Liver (tissue), 9 donors: Measurements from ENCODE around the gene PPARA. TPM values are rescaled to one million over a fixed set of nuclear protein-coding genes. Genes with fewer than 3 reads are reported as not detected.

Experiments
- DNase-seq: peaks from one replicate; pipeline ENCODE4 v3.0.0-alpha.2; 2017; ENCODE audit warnings: low spot score
- H3K27ac ChIP-seq, 2 donors: one replicate each; pipeline ENCODE4 v1.7.0; 2013; ENCODE audit warnings: inconsistent platforms in 2 of 2, low read length in 2 of 2, control low read depth in 1 of 2, low read depth in 1 of 2, mild to moderate bottlenecking in 1 of 2
- H3K27me3 ChIP-seq, 4 donors: one replicate each; pipeline versions ENCODE4 v1.6.1 to v1.7.0; 2013; ENCODE audit warnings: low read length in 3 of 4, inconsistent platforms in 1 of 4, mild to moderate bottlenecking in 1 of 4, moderate library complexity in 1 of 4; ENCODE audit not compliant: control insufficient read depth in 4 of 4, insufficient read depth in 4 of 4
- H3K36me3 ChIP-seq, 4 donors: one replicate each; pipeline versions ENCODE4 v1.6.1 to v1.7.0; 2013; ENCODE audit warnings: low read length in 3 of 4, mild to moderate bottlenecking in 3 of 4, low read depth in 1 of 4, moderate library complexity in 1 of 4; ENCODE audit not compliant: control insufficient read depth in 4 of 4, insufficient read depth in 3 of 4
- H3K4me1 ChIP-seq, 4 donors: one replicate each; pipeline versions ENCODE4 v1.6.1 to v1.7.0; 2013; ENCODE audit warnings: low read length in 3 of 4, mild to moderate bottlenecking in 3 of 4, moderate library complexity in 1 of 4; ENCODE audit not compliant: control insufficient read depth in 4 of 4, insufficient read depth in 4 of 4
- H3K4me3 ChIP-seq, 3 donors: one replicate each; pipeline versions ENCODE4 v1.6.1 to v1.7.0; 2013; ENCODE audit warnings: low read length in 3 of 3, control low read depth in 1 of 3, low read depth in 1 of 3, mild to moderate bottlenecking in 1 of 3
- H3K9ac ChIP-seq, 2 donors: one replicate each; pipeline ENCODE4 v1.7.0; 2013; ENCODE audit warnings: low read length in 2 of 2, mild to moderate bottlenecking in 2 of 2, moderate library complexity in 2 of 2, control low read depth in 1 of 2, low read depth in 1 of 2
- H3K9me3 ChIP-seq, 4 donors: one replicate each; pipeline versions ENCODE4 v1.6.1 to v1.7.0; 2013; ENCODE audit warnings: low read length in 3 of 4; ENCODE audit not compliant: control insufficient read depth in 4 of 4
- CTCF ChIP-seq: fragments of 150-350 bp; IDR thresholded peaks from 2 replicates; pipeline ENCODE4 v1.5.1; 2017; ENCODE audit warnings: improper control_type of control experiment, low read depth, low read length; ENCODE audit not compliant: missing input control
- EGR1 ChIP-seq, 2 donors: IDR thresholded peaks; 2 replicates each; pipeline ENCODE4 v1.6.1; 2016 to 2018; ENCODE audit warnings: antibody characterized with exemption in 2 of 2, low read depth in 2 of 2
- FOXA1 ChIP-seq: IDR thresholded peaks from 2 replicates; pipeline ENCODE4 v1.6.1; 2016; ENCODE audit warnings: antibody characterized with exemption
- FOXA2 ChIP-seq: IDR thresholded peaks from 2 replicates; pipeline ENCODE4 v1.6.1; 2016; ENCODE audit warnings: antibody characterized with exemption
- GABPA ChIP-seq, 2 donors: IDR thresholded peaks in 1 of 2; conservative IDR thresholded peaks in 1 of 2; 2 replicates each; pipeline ENCODE4 v1.6.1; 2016; ENCODE audit warnings: antibody characterized with exemption in 2 of 2, mild to moderate bottlenecking in 1 of 2, moderate library complexity in 1 of 2
- HNF4A ChIP-seq, 2 donors: conservative IDR thresholded peaks; 2 replicates each; pipeline ENCODE4 v1.6.1; 2016; ENCODE audit warnings: antibody characterized with exemption in 2 of 2, mild to moderate bottlenecking in 2 of 2
- HNF4G ChIP-seq: IDR thresholded peaks from 2 replicates; pipeline ENCODE4 v1.6.1; 2016; ENCODE audit warnings: antibody characterized with exemption
- JUND ChIP-seq, 2 donors: IDR thresholded peaks; 2 replicates each; pipeline ENCODE4 v1.6.1; 2016; ENCODE audit warnings: antibody characterized with exemption in 2 of 2
- NR2F2 ChIP-seq: IDR thresholded peaks from 2 replicates; pipeline ENCODE4 v1.6.1; 2016; ENCODE audit warnings: antibody characterized with exemption
- RAD21 ChIP-seq, 2 donors: IDR thresholded peaks; 2 replicates each; pipeline ENCODE4 v1.6.1; 2016; ENCODE audit warnings: antibody characterized with exemption in 2 of 2, mild to moderate bottlenecking in 2 of 2
- RXRA ChIP-seq, 2 donors: IDR thresholded peaks; 2 replicates each; pipeline ENCODE4 v1.6.1; 2017 to 2018; ENCODE audit warnings: antibody characterized with exemption in 2 of 2, mild to moderate bottlenecking in 1 of 2
- SP1 ChIP-seq: IDR thresholded peaks from 2 replicates; pipeline ENCODE4 v1.6.1; 2018; ENCODE audit warnings: antibody characterized with exemption, mild to moderate bottlenecking
- TAF1 ChIP-seq: conservative IDR thresholded peaks from 2 replicates; pipeline ENCODE4 v1.6.1; 2016; ENCODE audit warnings: antibody characterized with exemption, mild to moderate bottlenecking
- YY1 ChIP-seq: IDR thresholded peaks from 2 replicates; pipeline ENCODE4 v1.6.1; 2016; ENCODE audit warnings: antibody characterized with exemption, mild to moderate bottlenecking
- ZBTB33 ChIP-seq: IDR thresholded peaks from 2 replicates; pipeline ENCODE4 v1.6.1; 2016; ENCODE audit warnings: antibody characterized with exemption
- WGBS: extraction: QIAGEN DNeasy Blood & Tissue Kit; methylation state at CpG from one replicate; pipeline ENCODE4 v1.1.7; 2013; 5-methylcytosine and 5-hydroxymethylcytosine counted together
- polyA plus RNA-seq, 2 donors: library from polyadenylated mRNA; stranded (reverse) in 1 of 2; unstranded in 1 of 2; fragments of 200-250 nt in 1 of 2; fragments of >200 nt in 1 of 2; fragmentation: Nextera tagmentation in 1 of 2; extraction: Ambion mirVana in 1 of 2; gene quantifications; one replicate each; pipeline versions ENCODE4 v1.2.1 to v1.2.3, GENCODE V29; 2013 to 2015
- total RNA-seq, 2 donors: library from RNA; depleted of rRNA; stranded (reverse); fragments of >200 nt; gene quantifications; one replicate each; pipeline ENCODE4 v1.2.3, GENCODE V29; 2014
- TF ChIP-seq, protein P1 (sequence below): IDR thresholded peaks from 2 replicates; pipeline ENCODE4 v1.6.1; 2016; ENCODE audit warnings: antibody characterized with exemption
- TF ChIP-seq, protein P2 (sequence below): IDR thresholded peaks from 2 replicates; pipeline ENCODE4 v1.6.1; 2016; ENCODE audit warnings: antibody characterized with exemption
- TF ChIP-seq, protein P3 (sequence below): IDR thresholded peaks from 2 replicates; pipeline ENCODE4 v1.6.1; 2016; ENCODE audit warnings: antibody characterized with exemption, mild to moderate bottlenecking
- donor health status: healthy.
- donor health status: healthy.
- donor health status: healthy.
- donor health status: healthy.
- donor health status: healthy.

PPARA gene
- total and polyA plus RNA-seq, 4 donors = 31.2 to 78.8 (median 41.3) TPM

GRCh38 chr22:46256358-46256958 is 106.1 kb downstream of the PPARA start:
- Histone ChIP-seq H3K27me3 (no peaks in the 10 kb centered on the region), H3K4me3 (no peak overlapping the region), H3K4me1 (peaks cover 0 to under 1% (median 0%) of the 10 kb centered on the region in 4 donors), H3K9ac (no peak overlapping the region), H3K9me3 (no peaks in the 10 kb centered on the region), H3K27ac (no peak overlapping the region), H3K36me3 (no peaks in the 10 kb centered on the region)
- WGBS = 87% methylated on average over 8 of the region's 8 CpGs
- no peak for DNase-seq
- no peak for TF ChIP-seq CTCF
- TF ChIP-seq JUND (IDR thresholded peaks at IDR 0.05) = no peak
- TF ChIP-seq, protein P1, sequence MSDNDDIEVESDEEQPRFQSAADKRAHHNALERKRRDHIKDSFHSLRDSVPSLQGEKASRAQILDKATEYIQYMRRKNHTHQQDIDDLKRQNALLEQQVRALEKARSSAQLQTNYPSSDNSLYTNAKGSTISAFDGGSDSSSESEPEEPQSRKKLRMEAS = no peak
- TF ChIP-seq YY1 = no peak
- TF ChIP-seq HNF4G = no peak
- no peak for TF ChIP-seq FOXA1
- TF ChIP-seq EGR1 (IDR thresholded peaks at IDR 0.05; ENCODE audit: low read depth in 2 of 2) = no peak
- TF ChIP-seq ZBTB33 = no peak
- TF ChIP-seq SP1 = no peak
- no peak for TF ChIP-seq FOXA2
- TF ChIP-seq TAF1 = no peak
- TF ChIP-seq GABPA (IDR thresholded peaks at IDR 0.05 in 1 of 2, conservative IDR thresholded peaks at IDR 0.05 in 1 of 2) = no peak
- no peak for TF ChIP-seq HNF4A (conservative IDR thresholded peaks at IDR 0.05)
- TF ChIP-seq, protein P2, sequence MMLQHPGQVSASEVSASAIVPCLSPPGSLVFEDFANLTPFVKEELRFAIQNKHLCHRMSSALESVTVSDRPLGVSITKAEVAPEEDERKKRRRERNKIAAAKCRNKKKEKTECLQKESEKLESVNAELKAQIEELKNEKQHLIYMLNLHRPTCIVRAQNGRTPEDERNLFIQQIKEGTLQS = no peak
- no peak for TF ChIP-seq NR2F2
- no peak for TF ChIP-seq RAD21 (IDR thresholded peaks at IDR 0.05)
- TF ChIP-seq, protein P3, sequence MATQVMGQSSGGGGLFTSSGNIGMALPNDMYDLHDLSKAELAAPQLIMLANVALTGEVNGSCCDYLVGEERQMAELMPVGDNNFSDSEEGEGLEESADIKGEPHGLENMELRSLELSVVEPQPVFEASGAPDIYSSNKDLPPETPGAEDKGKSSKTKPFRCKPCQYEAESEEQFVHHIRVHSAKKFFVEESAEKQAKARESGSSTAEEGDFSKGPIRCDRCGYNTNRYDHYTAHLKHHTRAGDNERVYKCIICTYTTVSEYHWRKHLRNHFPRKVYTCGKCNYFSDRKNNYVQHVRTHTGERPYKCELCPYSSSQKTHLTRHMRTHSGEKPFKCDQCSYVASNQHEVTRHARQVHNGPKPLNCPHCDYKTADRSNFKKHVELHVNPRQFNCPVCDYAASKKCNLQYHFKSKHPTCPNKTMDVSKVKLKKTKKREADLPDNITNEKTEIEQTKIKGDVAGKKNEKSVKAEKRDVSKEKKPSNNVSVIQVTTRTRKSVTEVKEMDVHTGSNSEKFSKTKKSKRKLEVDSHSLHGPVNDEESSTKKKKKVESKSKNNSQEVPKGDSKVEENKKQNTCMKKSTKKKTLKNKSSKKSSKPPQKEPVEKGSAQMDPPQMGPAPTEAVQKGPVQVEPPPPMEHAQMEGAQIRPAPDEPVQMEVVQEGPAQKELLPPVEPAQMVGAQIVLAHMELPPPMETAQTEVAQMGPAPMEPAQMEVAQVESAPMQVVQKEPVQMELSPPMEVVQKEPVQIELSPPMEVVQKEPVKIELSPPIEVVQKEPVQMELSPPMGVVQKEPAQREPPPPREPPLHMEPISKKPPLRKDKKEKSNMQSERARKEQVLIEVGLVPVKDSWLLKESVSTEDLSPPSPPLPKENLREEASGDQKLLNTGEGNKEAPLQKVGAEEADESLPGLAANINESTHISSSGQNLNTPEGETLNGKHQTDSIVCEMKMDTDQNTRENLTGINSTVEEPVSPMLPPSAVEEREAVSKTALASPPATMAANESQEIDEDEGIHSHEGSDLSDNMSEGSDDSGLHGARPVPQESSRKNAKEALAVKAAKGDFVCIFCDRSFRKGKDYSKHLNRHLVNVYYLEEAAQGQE = no peak
- no peak for TF ChIP-seq RXRA (IDR thresholded peaks at IDR 0.05)
